Neutrophil (primary cell): ENCODE measurements around the gene UBALD1.

Experiments used
- H3K27ac ChIP-seq: fragments of 200-600 bp; sonication (generic); 2 replicates; pipeline ENCODE4 v1.5.1; 2016; ENCODE audit warnings: mild to moderate bottlenecking, moderate library complexity
- H3K27me3 ChIP-seq: fragments of 200-600 bp; sonication (generic); 2 replicates; pipeline ENCODE4 v1.6.0; 2016; ENCODE audit warnings: mild to moderate bottlenecking
- H3K36me3 ChIP-seq: fragments of 200-600 bp; sonication (generic); 2 replicates; pipeline ENCODE4 v1.5.1; 2017
- H3K4me1 ChIP-seq, 2 experiments: fragments of 200-600 bp in 1 of 2; sonication (generic) in 1 of 2; 1 replicate in 1 of 2; 2 replicates in 1 of 2; pipeline versions ENCODE4 v1.5.1 to v1.6.1; 2013 to 2016; ENCODE audit warnings: low read depth in 1 of 2, low read length in 1 of 2, mild to moderate bottlenecking in 1 of 2, moderate library complexity in 1 of 2; ENCODE audit not compliant: control insufficient read depth in 1 of 2, insufficient read depth in 1 of 2
- H3K4me3 ChIP-seq, 2 experiments: fragments of 200-600 bp in 1 of 2; sonication (generic) in 1 of 2; 1 replicate in 1 of 2; 2 replicates in 1 of 2; pipeline ENCODE4 v1.5.1; 2013 to 2016; ENCODE audit warnings: low read depth in 1 of 2, low read length in 1 of 2, mild to moderate bottlenecking in 1 of 2, moderate library complexity in 1 of 2
- H3K9me3 ChIP-seq: fragments of 200-600 bp; sonication (generic); 2 replicates; pipeline ENCODE4 v1.5.1; 2016
- CTCF ChIP-seq: fragments of 200-600 bp; sonication (generic); IDR thresholded peaks from 2 replicates; pipeline ENCODE4 v1.5.1; 2016; ENCODE audit warnings: antibody characterized with exemption

UBALD1 gene

GRCh38 chr16:4594433-4595410, 20.0 kb downstream of the UBALD1 start:
- TF ChIP-seq CTCF = no peak
- H3K4me3 ChIP-seq = no peak overlapping the region
- no peak overlapping the region for H3K27ac ChIP-seq
- H3K27me3 ChIP-seq = peaks cover 6% of the 10 kb centered on the region
- no peaks in the 10 kb centered on the region for H3K36me3 ChIP-seq
- H3K9me3 ChIP-seq = no peaks in the 10 kb centered on the region
- no peaks in the 10 kb centered on the region for H3K4me1 ChIP-seq

- Histone ChIP-seq H3K4me3 (no peak overlapping the region), H3K9me3 (no peaks in the 10 kb centered on the region), H3K4me1 (no peaks in the 10 kb centered on the region), H3K27ac (no peak overlapping the region), H3K36me3 (no peaks in the 10 kb centered on the region), H3K27me3 (peaks cover 6% of the 10 kb centered on the region)
- no peak for TF ChIP-seq CTCF
Observed at GRCh38 chr16:4593086-4593485, 21.6 kb downstream of the UBALD1 start.

GRCh38 chr16:4591706-4592470, 22.8 kb downstream of the UBALD1 start:
- no peak overlapping the region for H3K4me3 ChIP-seq
- H3K4me1 ChIP-seq = no peaks in the 10 kb centered on the region
- no peak for TF ChIP-seq CTCF
- H3K9me3 ChIP-seq = no peaks in the 10 kb centered on the region
- H3K27ac ChIP-seq = no peak overlapping the region
- peaks cover 5% of the 10 kb centered on the region for H3K27me3 ChIP-seq
- no peaks in the 10 kb centered on the region for H3K36me3 ChIP-seq

- Histone ChIP-seq H3K27me3 (peaks cover 9% of the 10 kb centered on the region), H3K9me3 (no peaks in the 10 kb centered on the region), H3K27ac (no peak overlapping the region), H3K4me1 (no peaks in the 10 kb centered on the region), H3K36me3 (no peaks in the 10 kb centered on the region), H3K4me3 (no peak overlapping the region)
- no peak for TF ChIP-seq CTCF
Observed at GRCh38 chr16:4591191-4591590, 23.5 kb downstream of the UBALD1 start.

- peaks cover 16% of the 10 kb centered on the region for H3K27me3 ChIP-seq
- H3K27ac ChIP-seq = no peak overlapping the region
- no peak overlapping the region for H3K4me3 ChIP-seq
- H3K9me3 ChIP-seq = no peaks in the 10 kb centered on the region
- peaks cover 2 to 5% of the 10 kb centered on the region in 2 experiments for H3K4me1 ChIP-seq
- TF ChIP-seq CTCF = no peak
- H3K36me3 ChIP-seq = no peaks in the 10 kb centered on the region
Observed at GRCh38 chr16:4588961-4589360, 25.7 kb downstream of the UBALD1 start.
